ENCODE measurements around the gene ARVCF. TPM values are rescaled to one million over a fixed set of nuclear protein-coding genes. Genes with fewer than 3 reads are reported as not detected.

The ARVCF gene
- total and polyA plus RNA-seq, 2 donors (not counting 1 experiment from before 2014, with no cell fraction given), result 2.2 to 6.7 TPM

- Histone ChIP-seq H3K9ac (ENCODE audit: low read length) (no peak overlapping the region), H3K79me2 (ENCODE audit: control insufficient read depth, insufficient read depth, low read length) (peaks cover 5% of the 10 kb centered on the region), H3K4me2 (replicated peaks; ENCODE audit: low read depth, low read length, poor library complexity, severe bottlenecking) (no peak overlapping the region), H3K9me3 (ENCODE audit: control extremely low read depth in 1 of 3, control insufficient read depth in 2 of 3, insufficient read depth in 1 of 3, low read length in 2 of 3) (no peaks in the 10 kb centered on the region), H3K4me1 (ENCODE audit: control insufficient read depth in 2 of 2, insufficient read depth in 2 of 2, low read length in 2 of 2) (no peaks in the 10 kb centered on the region), H3K27ac (ENCODE audit: low read length in 2 of 2) (no peak overlapping the region), H3K36me3 (replicated peaks in 1 of 2; ENCODE audit: control extremely low read depth in 1 of 2, control insufficient read depth in 1 of 2, extremely low read depth in 1 of 2, insufficient read depth in 2 of 2, low read length in 1 of 2) (no peaks in the 10 kb centered on the region), H4K20me1 (ENCODE audit: control insufficient read depth, insufficient read depth, low read length, poor library complexity, severe bottlenecking) (no peaks in the 10 kb centered on the region), H3K4me3 (ENCODE audit: control extremely low read depth in 1 of 5, extremely low read depth in 1 of 5, insufficient read depth in 1 of 5, low read depth in 2 of 5, low read length in 4 of 5) (no peak overlapping the region), H2AFZ (ENCODE audit: insufficient read depth, low read depth, low read length, poor library complexity, severe bottlenecking) (no peak overlapping the region), H3K27me3 (replicated peaks in 1 of 4; ENCODE audit: control extremely low read depth in 1 of 4, control insufficient read depth in 3 of 4, insufficient read depth in 4 of 4, low read length in 3 of 4) (peaks cover 0 to 9% (median 0%) of the 10 kb centered on the region in 4 experiments)
- no peak overlapping the region for H3K27ac Mint-ChIP-seq
- TF ChIP-seq CTCF (IDR thresholded peaks at IDR 0.05) (no peak), EZH2 (IDR thresholded peaks at IDR 0.05; ENCODE audit: borderline replicate concordance, insufficient read depth, low read depth, low read length, poor library complexity, severe bottlenecking) (no peak)
- no peak for ATAC-seq (ENCODE audit: low read depth)
- WGBS (ENCODE audit: insufficient coverage), result 80% methylated on average over 20 of the region's 20 CpGs
- DNase-seq, result no peak
- ChIA-PET POLR2A (no interaction called here), CTCF (interaction anchor here (4.8 kb wide), 1 partner anchor 39 kb away, joined by 65 read pairs; no protein-coding TSS in a partner anchor)
- H3K4me3 Mint-ChIP-seq, result no peak overlapping the region
- no peaks in the 10 kb centered on the region for H3K27me3 Mint-ChIP-seq
- peaks cover 7% of the 10 kb centered on the region for H3K4me1 Mint-ChIP-seq
- H3K9me3 Mint-ChIP-seq (ENCODE audit: insufficient read depth), result no peaks in the 10 kb centered on the region
- intact Hi-C loops (cut with micrococcal nuclease), result no loop called here
Observed at GRCh38 chr22:20011123-20011992, 5.3 kb downstream of the ARVCF start.

Data from B cell (primary cell).